ENCODE measurements around the gene RSRC2.
"Not testable (repeated sequence)": the region's sequence is repeated elsewhere in the genome, so short reads cannot be mapped to it uniquely, and the experiment has no call there.

RSRC2 gene

DNA sequence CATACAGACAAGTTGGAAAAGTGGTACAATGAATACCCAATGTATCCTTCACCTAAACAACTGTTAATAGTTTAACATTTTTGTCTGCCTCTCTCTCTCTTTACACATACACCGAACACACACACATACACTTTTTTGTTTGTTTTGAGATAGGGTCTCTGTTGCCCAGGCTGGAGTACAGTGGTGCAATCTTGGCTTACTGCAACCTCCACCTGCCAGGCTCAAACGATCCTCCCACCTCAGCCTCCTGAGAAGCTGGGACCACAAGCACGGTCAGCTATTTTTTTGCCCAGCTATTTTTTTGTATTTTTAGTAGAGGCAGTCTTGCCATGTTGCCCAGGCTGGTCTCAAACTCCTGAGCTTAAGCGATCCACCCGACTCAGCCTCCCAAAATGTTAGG lies 42.8 kb downstream of the RSRC2 start:
- no peak for DNase-seq

DNA sequence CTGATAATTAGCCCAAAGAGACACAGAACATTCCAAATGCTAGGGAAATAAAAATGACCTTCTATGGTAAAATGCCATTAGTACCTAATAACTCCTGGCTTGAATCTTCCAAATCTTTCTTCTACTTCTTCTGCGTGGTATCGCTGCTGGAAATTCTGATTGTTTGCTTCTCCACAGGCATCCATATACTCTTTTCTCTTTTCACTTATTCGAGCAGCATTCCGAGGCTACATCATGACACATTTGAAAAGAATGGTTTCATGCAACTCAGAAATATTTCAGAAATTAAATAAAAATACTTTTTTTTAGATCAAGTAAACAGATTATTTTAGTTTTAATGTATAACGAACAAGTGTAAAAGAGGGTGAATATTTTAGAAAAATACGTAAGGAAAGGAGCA lies 44.9 kb downstream of the RSRC2 start:
- no peak for DNase-seq

DNA sequence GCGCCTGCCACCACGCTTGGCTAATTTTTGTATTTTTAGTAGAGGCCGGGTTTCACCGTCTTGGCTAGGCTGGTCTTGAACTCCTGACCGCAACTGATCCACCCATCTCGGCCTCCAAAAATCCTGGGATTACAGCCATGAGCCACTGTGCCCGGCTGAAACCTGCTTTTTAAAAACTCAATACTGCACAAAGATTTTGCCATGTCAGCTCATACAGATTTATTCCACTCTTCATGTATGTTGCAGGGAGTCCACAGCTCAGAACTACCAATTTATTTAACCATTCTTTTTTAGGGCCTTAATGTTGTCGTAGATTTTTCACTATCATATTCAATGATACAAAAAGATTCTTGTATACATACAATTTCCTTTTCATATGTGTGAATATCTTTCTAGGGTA lies 46.0 kb downstream of the RSRC2 start:
- no peak for DNase-seq

DNA sequence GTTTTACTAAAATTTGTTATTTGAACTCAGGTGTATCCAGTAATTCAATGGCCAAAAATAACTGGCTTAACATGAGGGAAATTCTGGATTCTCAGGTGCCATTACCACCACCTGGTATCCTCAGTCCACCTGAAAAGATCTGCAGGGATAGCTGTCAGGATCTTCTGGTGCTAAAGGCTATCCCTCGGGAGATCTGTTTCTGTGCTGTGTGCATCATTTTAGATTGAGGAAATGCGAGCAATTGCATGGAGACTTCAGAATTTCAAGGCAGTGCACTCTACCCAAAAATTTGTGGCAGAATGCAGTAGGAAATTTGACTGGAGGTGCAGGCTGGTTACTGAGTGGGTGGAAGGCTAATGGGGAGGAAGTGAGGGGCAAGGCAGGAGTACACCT lies 52.4 kb downstream of the RSRC2 start:
- no peak for DNase-seq

DNA sequence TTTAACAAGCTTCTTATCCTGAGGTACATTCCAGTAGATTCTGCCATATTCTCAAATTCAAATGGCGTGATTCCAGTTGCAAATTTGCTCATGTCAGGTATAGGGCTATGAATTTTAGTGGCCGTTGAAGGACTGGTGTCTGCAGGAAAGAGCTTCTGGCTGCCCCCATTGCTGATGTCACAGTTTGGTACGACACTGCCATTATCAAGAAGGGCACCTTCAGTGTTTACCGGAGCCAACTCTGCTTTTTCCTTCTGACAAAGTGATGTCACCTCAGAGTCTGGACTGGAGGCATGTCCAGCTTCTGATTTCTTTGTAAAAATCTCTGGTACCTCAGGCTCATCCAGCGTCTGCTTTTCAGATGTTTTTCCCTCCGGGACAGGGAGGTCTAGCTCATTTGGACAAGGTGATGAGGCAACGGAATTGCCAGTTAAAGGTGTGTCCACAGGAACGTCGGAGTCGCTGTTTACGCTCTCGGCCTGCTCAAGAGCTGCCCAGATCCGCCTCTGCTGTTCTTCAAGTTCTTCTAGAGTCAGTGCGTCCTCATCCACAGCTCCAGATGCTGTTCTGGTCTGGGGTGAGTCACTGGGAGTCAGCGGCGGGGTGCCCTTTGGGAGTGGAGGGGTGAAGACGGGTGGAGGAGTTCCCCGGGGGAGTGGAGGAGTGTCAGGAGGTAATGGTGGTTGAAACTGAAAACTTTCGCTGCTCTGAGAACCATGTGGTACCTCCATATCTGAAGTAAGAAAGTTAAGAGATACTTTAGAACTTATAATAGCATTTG lies 53.0 kb downstream of the RSRC2 start:
- no peak for DNase-seq

DNA sequence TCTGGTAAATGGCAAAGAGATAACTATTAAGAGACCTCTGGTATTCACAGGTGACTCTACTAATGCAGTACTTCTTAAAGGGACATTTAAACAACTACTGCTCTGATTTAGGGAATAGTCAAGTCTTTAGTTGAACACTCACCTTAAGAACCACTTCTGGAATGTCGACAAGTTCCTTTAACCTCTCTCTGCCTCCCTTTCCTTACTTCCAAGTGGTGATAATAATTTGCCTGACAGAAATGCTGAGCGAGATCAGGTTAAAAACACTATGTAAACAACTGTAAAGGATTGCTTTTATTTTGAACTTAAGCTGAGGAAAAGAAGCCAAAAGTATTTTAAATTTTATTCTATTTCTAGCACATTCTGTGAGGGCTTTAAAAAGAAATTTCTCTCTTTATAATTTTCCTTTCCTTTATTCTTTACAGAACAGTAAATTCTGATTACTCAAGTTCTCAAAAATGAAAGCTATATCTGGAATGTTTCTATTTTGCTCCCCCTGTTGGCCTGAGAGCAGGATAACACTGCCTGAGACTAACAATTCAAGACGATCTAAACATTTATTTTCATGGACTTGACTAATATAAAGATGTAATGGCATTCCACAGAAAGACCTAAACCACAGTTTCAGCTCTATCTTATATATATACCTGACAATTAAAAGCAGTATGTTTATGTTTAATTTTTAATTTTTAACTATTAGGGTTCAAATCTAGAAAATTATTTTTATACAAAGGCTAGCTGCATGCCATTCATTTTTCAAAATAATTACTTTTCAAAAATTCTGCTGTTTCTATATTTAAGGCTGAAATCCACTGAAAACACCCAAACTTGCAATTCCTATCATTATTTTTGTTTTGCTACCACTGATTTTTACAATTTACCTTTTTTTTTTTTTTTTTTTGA lies 55.2 kb downstream of the RSRC2 start:
- DNase-seq = peak; percentile 37 to 46

DNA sequence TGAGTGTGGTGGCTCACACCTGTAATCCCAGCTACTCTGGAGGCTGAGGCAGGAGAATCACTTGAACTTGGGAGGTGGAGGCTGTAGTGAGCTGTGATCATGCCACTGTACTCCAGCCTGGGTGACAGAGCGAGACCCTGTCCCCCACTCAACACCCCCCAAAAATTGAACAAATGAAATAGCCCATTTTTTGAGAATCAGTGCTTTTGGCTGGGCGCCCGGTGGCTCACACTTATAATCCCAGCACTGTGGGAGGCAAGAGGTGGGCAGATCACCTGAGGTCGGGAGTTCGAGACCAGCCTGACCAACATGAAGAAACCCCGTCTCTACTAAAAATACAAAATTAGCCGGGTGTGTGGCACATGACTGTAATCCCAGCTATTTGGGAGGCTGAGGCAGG lies 56.2 kb downstream of the RSRC2 start:
- not testable (repeated sequence) for DNase-seq

DNA sequence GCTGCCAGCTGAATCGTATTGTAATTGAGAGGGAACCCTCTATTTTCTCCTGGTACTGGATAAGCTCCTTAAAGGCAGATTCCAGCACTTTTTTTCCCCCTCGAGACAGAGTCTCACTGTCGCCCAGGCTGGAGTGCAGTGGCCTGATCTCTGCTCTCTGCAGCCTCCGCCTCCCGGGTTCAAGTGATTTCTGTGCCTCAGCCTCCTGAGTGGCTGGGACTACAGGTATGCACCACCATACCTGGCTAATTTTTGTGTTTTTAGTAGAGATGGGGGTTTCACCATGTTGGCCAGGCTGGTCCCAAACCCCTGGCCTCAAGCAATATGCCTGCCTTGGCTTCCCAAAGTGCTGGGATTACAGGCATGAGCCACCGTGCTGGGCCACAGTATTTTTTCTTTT lies 56.9 kb downstream of the RSRC2 start:
- not testable (repeated sequence) for DNase-seq

DNA sequence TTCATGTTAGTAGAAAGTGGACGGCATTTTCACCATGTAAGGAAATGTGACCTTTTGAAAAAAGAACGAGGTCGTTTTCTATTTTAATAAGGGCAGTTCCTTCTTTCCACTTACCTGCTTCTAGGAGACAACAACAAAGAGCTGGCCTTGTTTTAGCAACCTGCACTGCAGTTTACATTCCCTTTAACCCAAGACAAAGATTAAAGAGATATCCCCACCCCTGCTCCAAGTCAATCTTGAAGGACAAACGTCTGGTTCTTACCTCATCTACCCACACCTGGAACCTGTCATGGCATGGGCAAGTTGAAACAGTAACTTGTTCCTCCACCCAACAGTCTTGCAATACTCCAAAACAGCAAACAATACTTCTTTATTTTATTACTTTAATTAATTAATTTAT lies 58.8 kb downstream of the RSRC2 start:
- no peak for DNase-seq

DNA sequence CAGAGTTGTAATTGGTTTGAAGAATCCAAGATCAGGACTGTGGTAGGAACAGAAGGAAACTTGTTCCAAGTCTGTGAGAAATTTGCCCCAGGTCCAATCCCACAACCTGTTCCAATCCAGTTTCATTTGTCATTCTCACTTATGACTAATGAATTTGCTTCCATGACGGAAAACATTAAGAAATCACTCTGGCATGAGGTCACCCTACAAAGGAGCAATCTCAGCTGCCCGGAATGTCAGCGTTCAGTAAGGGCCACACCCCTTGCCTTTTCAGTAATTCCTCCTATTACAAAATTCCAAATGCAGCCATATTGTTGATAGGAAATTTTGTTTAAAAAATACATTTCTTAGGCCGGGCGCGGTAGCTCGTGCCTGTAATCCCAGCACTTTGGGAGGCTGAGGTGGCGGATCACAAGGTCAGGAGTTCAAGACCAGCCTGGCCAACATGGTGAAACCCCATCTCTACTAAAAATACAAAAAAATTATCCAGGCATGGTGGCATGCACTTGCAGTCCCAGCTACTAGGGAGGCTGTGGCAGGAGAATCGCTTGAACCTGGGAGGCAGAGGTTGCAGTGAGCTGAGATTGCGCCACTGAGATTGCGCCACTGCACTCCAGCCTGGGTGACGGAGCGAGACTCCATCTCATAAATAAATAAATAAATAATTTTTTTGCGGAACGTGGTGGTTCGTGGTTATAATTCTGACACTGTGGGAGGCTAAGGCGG lies 62.3 kb downstream of the RSRC2 start:
- not testable (repeated sequence) for DNase-seq

DNA sequence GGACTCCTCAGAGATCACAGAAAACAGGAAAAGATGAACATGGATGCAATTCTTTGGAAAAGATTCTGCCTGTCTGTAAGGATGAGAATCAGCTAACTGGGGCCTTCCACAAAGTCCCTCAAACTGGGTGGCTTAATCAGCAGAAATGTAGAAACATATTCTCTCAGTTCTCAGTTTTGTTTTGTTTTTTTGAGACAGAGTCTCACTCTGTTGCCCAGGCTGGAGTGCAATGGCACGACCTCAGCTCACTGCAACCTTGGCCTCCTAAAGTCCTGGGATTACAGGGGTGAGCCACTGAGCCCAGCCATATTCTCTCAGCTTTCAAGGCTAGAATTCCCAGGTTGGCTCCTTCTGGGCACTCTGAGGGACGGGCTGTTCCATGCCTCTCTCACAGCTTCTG lies 66.1 kb downstream of the RSRC2 start:
- no peak for DNase-seq

DNA sequence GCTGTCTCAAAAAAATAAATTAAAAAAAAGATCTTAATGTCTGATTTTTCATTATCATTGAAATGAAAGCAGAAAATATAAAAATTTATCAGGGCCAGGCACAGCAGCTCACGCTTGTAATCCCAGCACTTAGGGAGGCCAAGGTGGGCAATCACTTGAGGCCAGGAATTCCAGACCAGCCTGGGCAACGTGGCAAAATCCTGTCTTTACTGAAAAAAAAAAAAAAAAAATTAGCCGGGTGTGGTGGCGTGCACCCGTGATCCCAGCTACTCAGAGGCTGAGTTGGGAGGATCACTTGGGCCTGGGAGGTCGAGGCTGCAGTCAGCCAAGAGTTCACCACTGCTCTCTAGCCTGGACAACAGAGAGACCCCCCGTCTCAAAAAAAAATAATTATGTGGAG lies 66.7 kb downstream of the RSRC2 start:
- no peak for DNase-seq

DNA sequence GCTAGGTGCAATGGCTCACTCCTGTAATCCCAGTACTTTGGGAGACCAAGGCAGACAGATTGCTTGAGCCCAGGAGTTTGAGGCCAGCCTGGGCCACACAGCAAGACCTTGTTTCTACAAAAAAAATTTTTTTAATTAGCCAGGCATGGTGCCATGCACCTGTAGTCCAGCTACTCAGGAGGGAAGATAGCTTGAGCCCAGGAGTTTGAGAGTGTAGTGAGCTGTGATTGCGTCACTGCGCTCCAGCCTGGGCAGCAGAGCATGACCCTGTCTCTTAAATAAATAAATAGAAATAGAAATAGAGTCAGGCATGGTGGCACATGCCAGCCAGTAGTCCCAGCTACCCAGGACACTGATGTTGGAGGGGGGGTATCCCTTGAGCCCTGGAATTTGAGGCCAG lies 67.5 kb downstream of the RSRC2 start:
- DNase-seq = no peak

DNA sequence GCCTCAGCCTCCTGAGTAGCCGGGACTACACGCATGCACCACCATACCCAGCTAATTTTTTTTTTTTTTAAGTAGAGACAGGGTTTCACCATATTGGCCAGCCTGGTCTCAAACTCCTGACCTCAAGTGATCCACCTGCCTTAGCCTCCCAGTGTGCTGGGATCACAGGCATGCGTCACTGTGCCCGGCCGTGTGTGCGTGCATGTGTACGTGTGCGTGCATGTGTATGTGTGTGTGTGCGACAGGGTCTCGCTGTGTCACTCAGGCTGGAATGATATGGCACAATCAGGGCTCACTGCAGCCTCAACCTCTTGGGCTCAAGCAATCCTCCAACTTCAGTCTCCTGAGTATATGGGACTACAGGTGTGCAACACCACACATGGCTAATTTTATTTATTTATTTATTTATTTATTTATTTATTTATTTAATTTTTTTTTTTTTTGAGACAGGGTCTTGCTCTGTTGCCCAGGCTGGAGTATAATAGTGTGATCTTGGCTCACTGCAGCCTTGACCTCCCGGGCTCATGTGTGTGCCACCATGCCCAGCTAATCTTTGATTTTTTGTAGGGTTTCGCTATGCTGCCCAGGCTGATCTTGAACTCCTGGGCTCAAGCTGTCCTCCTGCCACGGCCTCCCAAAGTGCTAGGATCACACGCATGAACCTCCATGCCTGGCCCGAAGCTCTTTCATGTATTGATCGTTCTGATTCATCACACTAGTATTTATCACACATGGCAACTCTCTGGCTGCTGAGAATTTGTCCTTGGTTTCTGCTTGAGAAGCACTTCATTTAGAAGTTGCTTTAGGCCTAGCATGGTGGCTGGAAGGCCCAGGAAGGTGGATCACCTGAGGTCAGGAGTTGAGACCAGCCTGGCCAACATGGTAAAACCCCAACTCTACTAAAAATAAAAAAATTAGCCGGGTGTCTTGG lies 68.4 kb downstream of the RSRC2 start:
- no peak for DNase-seq

DNA sequence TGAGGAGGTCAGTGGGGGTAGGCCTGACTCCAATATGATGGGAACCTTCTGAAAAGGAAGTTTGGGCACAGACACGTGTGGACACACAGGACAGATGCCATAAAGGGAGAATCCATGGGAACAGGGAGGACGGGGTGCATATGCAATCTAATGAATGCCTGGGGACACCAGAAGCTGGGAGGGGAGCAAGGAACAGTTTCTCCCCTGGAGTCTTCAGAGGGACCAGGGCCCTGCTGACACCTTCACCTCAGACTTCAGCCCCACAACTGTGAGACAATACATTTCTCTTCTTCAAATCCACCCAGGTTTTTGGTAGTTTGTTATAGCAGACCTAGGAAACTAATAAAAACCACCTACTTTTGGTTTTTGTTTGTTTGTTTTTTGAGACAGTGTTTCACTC lies 69.1 kb downstream of the RSRC2 start:
- DNase-seq = no peak

DNA sequence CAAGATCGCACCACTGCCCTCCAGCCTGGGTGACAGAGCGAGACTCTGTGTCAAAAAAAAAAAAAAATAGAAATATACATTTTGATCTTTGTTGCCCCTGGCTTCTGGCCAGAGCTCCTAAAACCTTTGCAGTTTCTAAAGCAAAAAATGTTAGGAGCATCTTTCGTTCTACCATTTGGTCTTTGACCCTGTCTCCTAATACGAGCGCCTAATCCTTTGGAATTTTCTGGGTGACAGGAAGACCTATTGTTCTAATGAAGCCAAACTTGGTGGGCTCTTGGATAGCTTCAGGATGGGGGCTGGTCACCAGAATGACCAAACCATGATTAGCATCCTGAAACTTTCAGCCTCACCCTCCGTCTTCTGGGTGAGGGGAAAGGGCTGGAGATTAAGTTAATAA lies 72.0 kb downstream of the RSRC2 start:
- DNase-seq = no peak

DNA sequence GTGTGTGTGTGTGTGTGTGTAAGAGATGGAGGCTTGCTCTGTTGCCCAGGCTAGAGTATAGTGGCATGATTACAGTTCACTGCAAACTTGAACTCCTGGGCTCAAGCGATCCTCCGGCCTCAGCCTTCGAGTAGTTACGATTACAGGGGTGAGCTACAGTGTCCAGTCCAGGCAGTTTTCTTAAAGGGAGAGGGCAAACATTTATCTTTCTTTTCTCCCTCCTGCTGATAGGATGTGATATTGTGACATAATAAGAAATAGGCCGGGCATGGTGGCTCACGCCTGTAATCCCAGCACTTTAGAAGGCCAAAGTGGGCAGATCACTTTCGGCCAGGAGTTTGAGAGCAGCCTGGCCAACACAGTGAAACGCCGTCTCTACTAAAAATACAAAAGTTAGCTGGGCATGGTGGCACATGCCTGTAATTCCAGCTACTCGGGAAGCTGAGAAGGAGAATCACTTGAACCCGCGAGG lies 72.5 kb downstream of the RSRC2 start:
- no peak for DNase-seq

Measured in NCI-H524 (cell line).